ENCODE results near the gene OR6X1.

DNA sequence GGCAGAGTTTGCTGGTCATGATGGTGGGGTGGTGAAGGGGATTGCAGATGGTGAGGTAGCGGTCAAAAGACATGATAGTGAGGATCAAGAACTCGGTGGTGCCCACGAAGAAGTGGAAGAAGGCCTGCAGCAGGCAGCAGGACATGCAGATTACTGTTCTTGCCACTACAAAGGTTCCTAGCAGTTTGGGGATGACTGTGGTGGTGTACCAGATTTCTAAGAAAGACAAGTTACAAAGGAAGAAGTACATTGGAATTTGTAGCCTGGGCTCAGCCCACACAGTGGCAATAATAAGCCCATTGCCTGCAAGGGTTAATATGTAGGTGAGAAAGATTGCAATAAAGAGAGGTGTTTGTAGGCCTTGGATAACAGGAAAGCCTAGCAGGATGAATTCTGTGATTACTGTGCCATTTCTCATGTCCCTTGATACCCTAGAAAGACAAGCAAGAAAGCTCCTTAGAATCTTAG, at the start of gene OR6X1:
- no peak for TF ChIP-seq POLR2AphosphoS5 (IDR thresholded peaks at IDR 0.05)
- no peak for TF ChIP-seq POLR2A (IDR thresholded peaks at IDR 0.05)
